Activated CD8-positive, alpha-beta T cell treated with anti-CD3 and anti-CD28 coated beads for 36 hours (primary cell): Measurements from ENCODE around the gene TUBB4A. TPM values are rescaled to one million over a fixed set of nuclear protein-coding genes. Genes with fewer than 3 reads are reported as not detected.

Source experiments
- ATAC-seq: fragments of 200-7000 bp; cut with Tn5 transposase; one replicate; pipeline ENCODE4 v1.10.0; 2021; ENCODE audit warnings: mild to moderate bottlenecking, moderate library complexity
- CTCF ChIA-PET: fragments of 350-600 bp; sonication (Branson Sonifier 250); formaldehyde crosslinking; loops from one replicate; lab custom pipeline; 2021; ENCODE audit warnings: antibody characterized with exemption; lab: Charles Lee
- POLR2A ChIA-PET: fragments of 350-600 bp; sonication (Branson Sonifier 250); formaldehyde crosslinking; loops from one replicate; lab custom pipeline; 2021; ENCODE audit warnings: antibody characterized with exemption; lab: Charles Lee
- DNase-seq: peaks from one replicate; pipeline ENCODE4 v3.0.0-alpha.2; 2020
- H3K27ac Mint-ChIP-seq: one replicate; pipeline ENCODE4 v1.8.0; 2021; ENCODE audit warnings: mild to moderate bottlenecking, mixed read lengths
- H3K27me3 Mint-ChIP-seq: one replicate; pipeline ENCODE4 v1.8.0; 2021; ENCODE audit warnings: mixed read lengths
- H3K36me3 Mint-ChIP-seq: one replicate; pipeline ENCODE4 v1.8.0; 2021; ENCODE audit warnings: low read depth, mixed read lengths
- H3K4me1 Mint-ChIP-seq: one replicate; pipeline ENCODE4 v1.8.0; 2021; ENCODE audit warnings: low read depth, mixed read lengths
- H3K4me3 Mint-ChIP-seq: one replicate; pipeline ENCODE4 v1.8.0; 2021; ENCODE audit warnings: mild to moderate bottlenecking, moderate library complexity, mixed read lengths
- H3K9me3 Mint-ChIP-seq: one replicate; pipeline ENCODE4 v1.8.0; 2021; ENCODE audit warnings: mixed read lengths
- CTCF ChIP-seq: fragments of 200-600 bp; IDR thresholded peaks from one replicate; pipeline ENCODE4 v1.8.0; 2022; ENCODE audit warnings: antibody characterized with exemption, mild to moderate bottlenecking
- intact Hi-C: fragments of 100-400 bp; cut with micrococcal nuclease; formaldehyde crosslinking; loops from one replicate; pipeline ENCODE4 v1.10.0; 2022
- total RNA-seq, 2 experiments: library from RNA; stranded (reverse); gene quantifications; one replicate each; pipeline ENCODE4 v1.2.3, GENCODE V29; 2021

TUBB4A gene
- total RNA-seq, 2 experiments from 2014 or later, result 9.6 to 10.6 TPM

DNA sequence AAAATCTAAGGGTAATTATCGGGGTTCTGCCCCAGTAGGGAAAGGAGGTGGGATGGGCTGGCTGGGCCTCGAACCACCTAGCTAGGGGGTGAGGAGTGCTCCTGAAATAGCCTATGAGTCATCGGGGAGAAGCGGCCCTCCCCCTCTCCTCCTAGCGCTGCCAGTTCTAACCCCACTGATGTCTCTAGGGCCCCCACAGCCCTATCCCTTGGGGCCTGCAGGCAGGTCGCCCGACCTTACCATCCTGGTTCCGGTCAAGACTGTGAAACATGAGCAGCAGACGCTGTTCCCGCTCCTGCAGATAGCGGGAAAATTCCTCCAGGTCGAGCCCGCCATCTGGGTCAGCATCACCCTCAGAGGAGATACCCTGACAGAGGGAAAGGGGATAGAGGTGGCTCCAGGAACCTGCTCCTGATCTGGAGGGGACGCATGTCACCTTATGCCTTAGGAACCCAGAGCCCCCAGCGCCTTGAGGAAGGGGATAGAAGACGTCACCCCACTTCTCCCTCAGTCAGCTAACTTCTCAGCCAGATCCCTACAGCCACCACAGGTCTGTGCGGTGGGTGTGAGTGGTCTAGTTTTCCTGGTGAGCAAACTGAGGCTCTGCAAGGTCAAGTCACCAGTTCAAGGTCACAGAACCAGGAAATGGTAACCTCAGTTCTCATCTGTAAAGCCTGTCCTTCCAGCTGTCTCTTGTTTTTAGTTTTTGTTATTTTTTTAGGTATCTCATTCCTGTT, 44.0 kb downstream of the TUBB4A start:
- peak overlapping the region; percentile 75 for H3K27ac Mint-ChIP-seq
- intact Hi-C loops, result no loop called here
- no peaks in the 10 kb centered on the region for H3K27me3 Mint-ChIP-seq
- peak overlapping the region; percentile 79 for H3K4me3 Mint-ChIP-seq
- ChIA-PET POLR2A (interaction anchor here (0.6 to 1.3 kb wide), 3 partner anchors 13 to 33 kb away, joined by 3 to 6 read pairs (median 5); partner anchors contain the start of genes DENND1C and KHSRP), CTCF (no interaction called here)
- TF ChIP-seq CTCF, result no peak
- DNase-seq (no peak), ATAC-seq (no peak)
- H3K4me1 Mint-ChIP-seq, result peaks cover 19% of the 10 kb centered on the region
- H3K9me3 Mint-ChIP-seq, result peaks cover 19% of the 10 kb centered on the region
- peaks cover 32% of the 10 kb centered on the region for H3K36me3 Mint-ChIP-seq

DNA sequence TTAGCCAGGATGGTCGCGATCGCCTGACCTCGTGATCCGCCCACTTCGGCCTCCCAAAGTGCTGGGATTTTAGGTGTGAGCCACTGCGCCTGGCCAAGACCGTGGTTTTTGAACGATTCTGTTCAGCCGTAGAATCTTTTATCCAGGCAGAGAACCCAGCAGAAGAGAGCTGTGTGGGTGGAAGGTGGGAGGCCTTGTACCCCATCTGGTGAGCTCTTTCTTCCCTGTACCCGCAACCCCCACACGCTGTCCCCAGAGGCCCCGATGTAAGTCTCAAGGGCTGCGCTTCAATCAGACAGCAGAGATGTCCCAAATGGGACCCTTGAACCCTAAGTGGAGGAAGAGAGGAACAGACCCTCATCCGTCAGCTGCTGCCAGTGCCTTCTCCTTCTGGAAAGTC, 46.2 kb downstream of the TUBB4A start:
- Mint-ChIP-seq H3K27ac (no peak overlapping the region), H3K27me3 (no peaks in the 10 kb centered on the region), H3K4me3 (no peak overlapping the region), H3K36me3 (peaks cover 36% of the 10 kb centered on the region), H3K4me1 (peaks cover 16% of the 10 kb centered on the region), H3K9me3 (peaks cover 19% of the 10 kb centered on the region)
- ChIA-PET POLR2A (no interaction called here), CTCF (no interaction called here)
- no peak for TF ChIP-seq CTCF
- no peak for DNase-seq
- no peak for ATAC-seq
- intact Hi-C loops, result no loop called here

DNA sequence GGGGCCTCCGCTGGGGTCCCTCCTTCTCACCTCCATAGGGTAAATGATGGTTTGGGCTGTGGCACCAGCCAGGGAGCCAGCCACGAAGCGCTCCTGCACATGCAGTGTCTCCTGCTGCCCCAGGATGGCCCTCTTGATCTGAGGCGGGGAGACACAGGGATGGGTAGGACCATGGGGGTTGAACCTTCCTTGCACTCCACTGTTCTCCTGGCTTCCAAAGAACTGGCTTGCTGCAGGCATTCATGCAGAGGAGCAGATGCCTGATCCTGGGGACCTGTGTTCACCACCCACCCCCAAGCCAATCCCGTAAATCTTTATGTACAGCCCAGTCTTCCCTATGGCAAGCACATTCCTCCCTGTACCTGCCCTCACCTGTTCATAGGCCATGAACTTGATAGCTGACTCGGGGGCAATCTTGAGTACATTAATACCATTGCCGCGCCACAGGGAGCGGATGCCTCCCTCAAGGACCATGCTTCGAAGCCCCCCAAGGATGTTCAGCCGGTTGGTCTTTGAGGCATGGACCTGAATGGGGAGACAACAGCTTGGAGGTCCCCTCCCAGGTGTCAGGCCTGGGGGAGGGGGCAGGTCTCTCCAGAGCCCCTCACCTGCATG, 48.1 kb downstream of the TUBB4A start:
- peaks cover 38% of the 10 kb centered on the region for H3K36me3 Mint-ChIP-seq

DNA sequence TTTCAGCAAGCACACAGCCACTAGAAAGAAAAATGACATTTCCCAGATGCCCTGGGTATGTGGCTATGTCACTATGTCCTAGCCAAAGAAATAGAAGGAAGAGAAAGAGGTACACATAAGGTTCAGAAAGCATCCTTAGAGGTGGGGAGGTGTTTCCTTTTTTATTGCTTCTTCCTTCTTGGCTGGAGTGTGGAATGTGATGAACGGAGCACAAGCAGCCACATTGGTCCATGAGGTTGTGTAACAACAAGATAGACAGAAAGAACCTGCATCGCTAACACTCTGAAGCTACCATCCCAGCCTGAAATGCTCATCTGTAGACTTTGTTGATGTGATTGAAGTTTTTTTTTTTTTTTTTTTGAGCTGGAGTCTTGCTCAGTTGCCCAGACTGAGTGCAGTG, 49.2 kb downstream of the TUBB4A start:
- Mint-ChIP-seq H3K4me3 (no peak overlapping the region), H3K9me3 (peaks cover 19% of the 10 kb centered on the region), H3K27me3 (no peaks in the 10 kb centered on the region), H3K27ac (no peak overlapping the region), H3K4me1 (no peaks in the 10 kb centered on the region), H3K36me3 (peaks cover 38% of the 10 kb centered on the region)
- POLR2A ChIA-PET, result interaction anchor here (2.3 kb wide), 1 partner anchor 27 kb away, joined by 5 read pairs; no protein-coding TSS in a partner anchor
- ATAC-seq (no peak), DNase-seq (no peak)
- TF ChIP-seq CTCF, result no peak
- CTCF ChIA-PET, result no interaction called here
- intact Hi-C loops, result no loop called here

More for the DNA sequence above, 48.1 kb downstream of the TUBB4A start:
- no peaks in the 10 kb centered on the region for H3K27me3 Mint-ChIP-seq
- no peak for DNase-seq
- ChIA-PET CTCF (no interaction called here), POLR2A (interaction anchor here (2.3 kb wide), 1 partner anchor 28 kb away, joined by 5 read pairs; no protein-coding TSS in a partner anchor)
- intact Hi-C loops, result no loop called here
- no peak overlapping the region for H3K4me3 Mint-ChIP-seq
- H3K4me1 Mint-ChIP-seq, result peaks cover 11% of the 10 kb centered on the region
- no peak for ATAC-seq
- TF ChIP-seq CTCF, result no peak
- no peak overlapping the region for H3K27ac Mint-ChIP-seq
- H3K9me3 Mint-ChIP-seq, result peaks cover 19% of the 10 kb centered on the region

DNA sequence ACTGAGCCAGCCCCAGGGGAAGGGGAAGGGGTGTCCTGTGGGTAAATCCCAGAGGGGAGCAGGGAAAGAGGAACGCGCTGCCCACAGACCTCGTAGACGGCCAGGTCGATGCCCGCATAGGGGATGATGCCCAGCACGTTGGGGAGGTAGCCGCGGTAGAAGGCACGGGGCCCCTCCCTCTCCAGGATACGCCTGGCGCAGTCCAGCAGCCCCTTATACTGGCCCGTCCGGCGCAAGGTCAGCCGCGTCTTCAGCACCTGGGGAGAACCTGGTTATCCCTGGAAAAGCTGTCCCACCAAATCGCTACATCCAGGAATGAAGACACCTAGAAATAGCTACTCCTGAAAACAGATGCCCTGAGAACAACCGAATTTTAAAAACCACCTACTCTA, 49.9 kb downstream of the TUBB4A start:
- Mint-ChIP-seq H3K9me3 (peaks cover 19% of the 10 kb centered on the region), H3K36me3 (peaks cover 33% of the 10 kb centered on the region), H3K4me1 (no peaks in the 10 kb centered on the region), H3K27me3 (no peaks in the 10 kb centered on the region), H3K27ac (no peak overlapping the region), H3K4me3 (no peak overlapping the region)
- ChIA-PET POLR2A (interaction anchor here (0.6 to 2.3 kb wide), 2 partner anchors 26 to 36 kb away, joined by 3 to 5 read pairs; no protein-coding TSS in a partner anchor), CTCF (no interaction called here)
- ATAC-seq, result no peak
- TF ChIP-seq CTCF, result no peak
- intact Hi-C loops, result no loop called here
- DNase-seq, result no peak
